Mesenchymal stem cell (in vitro differentiated cells and primary cell): ENCODE data around the gene KCNMB4.

Experiments
- DNase-seq: peaks from one replicate; pipeline ENCODE4 v3.0.0-alpha.2; 2013
- H2AFZ ChIP-seq: one replicate; pipeline ENCODE4 v1.6.1; 2013; ENCODE audit warnings: low read depth, mild to moderate bottlenecking, control low read depth, inconsistent platforms, low read length, moderate library complexity
- H2AK5ac ChIP-seq: 2 replicates; pipeline ENCODE4 v1.6.1; 2013; ENCODE audit warnings: low read length, moderate library complexity, mild to moderate bottlenecking, inconsistent platforms; ENCODE audit not compliant: severe bottlenecking
- H2BK120ac ChIP-seq: one replicate; pipeline ENCODE4 v1.6.1; 2013; ENCODE audit warnings: low read depth, mild to moderate bottlenecking, inconsistent platforms, low read length, moderate library complexity
- H2BK12ac ChIP-seq, 2 experiments: one replicate each; pipeline ENCODE4 v1.6.1; 2013; ENCODE audit warnings: inconsistent platforms in 2 of 2, low read length in 2 of 2, mild to moderate bottlenecking in 2 of 2, moderate library complexity in 2 of 2, control low read depth in 1 of 2
- H2BK15ac ChIP-seq: one replicate; pipeline ENCODE4 v1.6.1; 2013; ENCODE audit warnings: mild to moderate bottlenecking, low read depth, inconsistent platforms; ENCODE audit not compliant: poor library complexity, severe bottlenecking
- H2BK5ac ChIP-seq: 2 replicates; pipeline ENCODE4 v1.6.1; 2013; ENCODE audit warnings: low read depth, mild to moderate bottlenecking, low read length, control low read depth, inconsistent platforms; ENCODE audit not compliant: poor library complexity, severe bottlenecking
- H3K14ac ChIP-seq, 2 experiments: one replicate each; pipeline ENCODE4 v1.6.1; 2013; ENCODE audit warnings: inconsistent platforms in 2 of 2, low read length in 2 of 2, control low read depth in 1 of 2, mild to moderate bottlenecking in 1 of 2, moderate library complexity in 1 of 2
- H3K18ac ChIP-seq, 2 experiments: one replicate each; pipeline ENCODE4 v1.6.1; 2013; ENCODE audit warnings: inconsistent platforms in 2 of 2, low read length in 2 of 2, control low read depth in 1 of 2, low read depth in 1 of 2, mild to moderate bottlenecking in 1 of 2
- H3K23ac ChIP-seq, 2 experiments: one replicate each; pipeline ENCODE4 v1.6.1; 2013; ENCODE audit warnings: inconsistent platforms in 2 of 2, low read length in 2 of 2, mild to moderate bottlenecking in 2 of 2, moderate library complexity in 2 of 2, control low read depth in 1 of 2
- H3K27ac ChIP-seq: 2 replicates; pipeline ENCODE4 v1.5.1; 2013; ENCODE audit warnings: mild to moderate bottlenecking, moderate library complexity, low read length, control low read depth, inconsistent platforms; ENCODE audit not compliant: poor library complexity, severe bottlenecking
- H3K27me3 ChIP-seq, 2 experiments: 2 replicates each; pipeline versions ENCODE4 v1.6.1 to v1.7.0; 2013; ENCODE audit warnings: low read length in 2 of 2, mild to moderate bottlenecking in 2 of 2, moderate library complexity in 2 of 2, control low read depth in 1 of 2, inconsistent platforms in 1 of 2; ENCODE audit not compliant: control insufficient read depth in 1 of 2, insufficient read depth in 1 of 2
- H3K36me3 ChIP-seq, 2 experiments: 2 replicates each; pipeline versions ENCODE4 v1.6.1 to v1.7.0; 2013; ENCODE audit warnings: low read length in 2 of 2, control low read depth in 1 of 2, inconsistent platforms in 1 of 2, low read depth in 1 of 2, mild to moderate bottlenecking in 1 of 2; ENCODE audit not compliant: insufficient read depth in 2 of 2, control insufficient read depth in 1 of 2
- H3K4ac ChIP-seq, 2 experiments: one replicate each; pipeline ENCODE4 v1.6.1; 2013; ENCODE audit warnings: inconsistent platforms in 2 of 2, low read length in 2 of 2, mild to moderate bottlenecking in 2 of 2, moderate library complexity in 2 of 2, control low read depth in 1 of 2, low read depth in 1 of 2
- H3K4me1 ChIP-seq: 2 replicates; pipeline ENCODE4 v1.6.1; 2013; ENCODE audit warnings: low read depth, low read length, control low read depth; ENCODE audit not compliant: control insufficient read depth, insufficient read depth
- H3K4me2 ChIP-seq: 2 replicates; pipeline ENCODE4 v1.6.1; 2013; ENCODE audit warnings: low read length, mild to moderate bottlenecking, inconsistent platforms; ENCODE audit not compliant: poor library complexity, severe bottlenecking
- H3K4me3 ChIP-seq, 2 experiments: 2 replicates each; pipeline versions ENCODE4 v1.5.1 to v1.7.0; 2013; ENCODE audit warnings: low read length in 2 of 2, mild to moderate bottlenecking in 2 of 2, control low read depth in 1 of 2, low read depth in 1 of 2; ENCODE audit not compliant: insufficient read depth in 1 of 2
- H3K79me1 ChIP-seq: replicated peaks from 2 replicates; pipeline ENCODE4 v1.6.1; 2013; ENCODE audit warnings: mild to moderate bottlenecking, control low read depth, low read length, inconsistent platforms; ENCODE audit not compliant: poor library complexity, severe bottlenecking
- H3K9ac ChIP-seq: 2 replicates; pipeline ENCODE4 v1.7.0; 2013; ENCODE audit warnings: mild to moderate bottlenecking, low read length, moderate library complexity
- H3K9me3 ChIP-seq: 2 replicates; pipeline ENCODE4 v1.7.0; 2013; ENCODE audit warnings: mild to moderate bottlenecking, low read length; ENCODE audit not compliant: control insufficient read depth
- H4K8ac ChIP-seq: one replicate; pipeline ENCODE4 v1.6.1; 2013; ENCODE audit warnings: inconsistent platforms, mild to moderate bottlenecking, low read length, moderate library complexity
- H4K91ac ChIP-seq: one replicate; pipeline ENCODE4 v1.6.1; 2013; ENCODE audit warnings: mild to moderate bottlenecking, low read length, inconsistent platforms
- WGBS: methylation state at CpG from one replicate; pipeline ENCODE4 v1.1.7; 2013; ENCODE audit warnings: mixed read lengths; 5-methylcytosine and 5-hydroxymethylcytosine counted together

Gene KCNMB4

DNA sequence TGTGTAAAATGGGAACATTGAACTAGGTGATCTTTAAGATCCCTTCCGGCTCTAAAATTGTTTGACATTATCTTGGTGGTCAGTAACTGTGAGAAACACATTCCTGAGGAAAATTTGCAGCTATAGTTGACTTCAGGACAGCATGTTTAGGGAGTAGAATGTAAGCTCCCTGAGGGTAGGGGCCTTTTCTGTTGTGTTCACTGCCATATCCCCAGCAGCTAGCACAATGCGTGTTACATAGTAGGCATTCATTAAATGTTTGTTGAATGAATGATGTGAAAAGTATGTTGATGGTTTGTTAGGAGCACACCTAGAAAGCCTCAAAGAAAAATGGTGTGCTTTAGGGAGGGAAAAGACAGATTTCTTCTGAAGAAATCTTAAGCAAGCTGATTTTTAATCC, 38.5 kb upstream of the KCNMB4 start:
- Histone ChIP-seq H2AFZ (no peak overlapping the region), H3K18ac (no peak overlapping the region), H3K36me3 (peaks cover 0 to 50% of the 10 kb centered on the region in 2 experiments), H4K91ac (no peak overlapping the region), H3K9ac (no peak overlapping the region), H4K8ac (no peak overlapping the region), H3K4me2 (no peak overlapping the region), H3K14ac (no peak overlapping the region), H3K4me1 (no peaks in the 10 kb centered on the region), H3K9me3 (no peaks in the 10 kb centered on the region), H3K4ac (no peak overlapping the region), H2BK120ac (no peak overlapping the region), H2BK15ac (no peak overlapping the region), H2AK5ac (no peak overlapping the region), H3K79me1 (peaks cover 18% of the 10 kb centered on the region), H3K27ac (no peak overlapping the region), H3K23ac (no peak overlapping the region), H3K4me3 (no peak overlapping the region), H2BK5ac (no peak overlapping the region), H3K27me3 (no peaks in the 10 kb centered on the region), H2BK12ac (no peak overlapping the region)
- WGBS = 98% methylated on average over 2 of the region's 2 CpGs
- DNase-seq = no peak

- H2BK120ac ChIP-seq = no peak overlapping the region
- no peak overlapping the region for H4K8ac ChIP-seq
- H3K4me3 ChIP-seq = no peak overlapping the region
- H3K23ac ChIP-seq = no peak overlapping the region
- H3K9ac ChIP-seq = no peak overlapping the region
- no peak overlapping the region for H2AFZ ChIP-seq
- H3K4me1 ChIP-seq = no peaks in the 10 kb centered on the region
- peaks cover 12% of the 10 kb centered on the region for H3K79me1 ChIP-seq
- H3K36me3 ChIP-seq = peaks cover 0 to 34% of the 10 kb centered on the region in 2 experiments
- WGBS = no CpG with 5 or more reads among the region's 3 CpGs
- no peak overlapping the region for H2BK15ac ChIP-seq
- no peak overlapping the region for H2BK5ac ChIP-seq
- no peak overlapping the region for H2BK12ac ChIP-seq
- H3K27ac ChIP-seq = no peak overlapping the region
- no peak overlapping the region for H3K4me2 ChIP-seq
- H3K9me3 ChIP-seq = no peaks in the 10 kb centered on the region
- H4K91ac ChIP-seq = no peak overlapping the region
- no peak overlapping the region for H3K4ac ChIP-seq
- DNase-seq = no peak
- H3K18ac ChIP-seq = no peak overlapping the region
- H3K27me3 ChIP-seq = no peaks in the 10 kb centered on the region
- no peak overlapping the region for H3K14ac ChIP-seq
- H2AK5ac ChIP-seq = no peak overlapping the region
These were observed 36.4 kb upstream of the KCNMB4 start for GRCh38 chr12:70329728-70330127.

DNA sequence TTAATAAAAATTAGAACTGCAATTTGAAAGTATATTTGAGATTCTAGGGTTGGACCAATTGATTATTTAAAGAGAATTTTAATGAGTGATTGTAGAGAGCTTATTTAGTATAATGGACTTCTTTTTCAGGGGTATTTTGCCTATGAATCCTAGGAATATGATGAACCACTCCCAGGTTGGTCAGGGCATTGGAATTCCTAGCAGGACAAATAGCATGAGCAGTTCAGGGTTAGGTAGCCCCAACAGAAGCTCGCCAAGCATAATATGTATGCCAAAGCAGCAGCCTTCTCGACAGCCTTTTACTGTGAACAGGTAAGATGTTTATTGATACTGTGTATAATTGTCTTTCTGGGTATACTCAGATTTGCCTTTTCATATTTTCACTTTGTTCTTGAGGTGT, 35.9 kb upstream of the KCNMB4 start:
- H4K91ac ChIP-seq = no peak overlapping the region
- H3K27ac ChIP-seq = no peak overlapping the region
- no peak overlapping the region for H2BK120ac ChIP-seq
- no peak overlapping the region for H2AK5ac ChIP-seq
- H3K27me3 ChIP-seq = no peaks in the 10 kb centered on the region
- H3K4me2 ChIP-seq = no peak overlapping the region
- H2BK5ac ChIP-seq = no peak overlapping the region
- H2BK15ac ChIP-seq = no peak overlapping the region
- no peak overlapping the region for H2AFZ ChIP-seq
- no peaks in the 10 kb centered on the region for H3K4me1 ChIP-seq
- peaks cover 12% of the 10 kb centered on the region for H3K79me1 ChIP-seq
- H3K36me3 ChIP-seq = peaks cover 0 to 34% of the 10 kb centered on the region in 2 experiments
- H3K9me3 ChIP-seq = no peaks in the 10 kb centered on the region
- no peak for DNase-seq
- no peak overlapping the region for H3K18ac ChIP-seq
- no peak overlapping the region for H3K9ac ChIP-seq
- no peak overlapping the region for H2BK12ac ChIP-seq
- WGBS = 84% methylated on average over 2 of the region's 2 CpGs
- no peak overlapping the region for H4K8ac ChIP-seq
- H3K4me3 ChIP-seq = no peak overlapping the region
- H3K23ac ChIP-seq = no peak overlapping the region
- no peak overlapping the region for H3K4ac ChIP-seq
- H3K14ac ChIP-seq = no peak overlapping the region

GRCh38 chr12:70332236-70332635, 33.9 kb upstream of the KCNMB4 start:
- no peak overlapping the region for H2BK5ac ChIP-seq
- no peak overlapping the region for H2BK120ac ChIP-seq
- no peak overlapping the region for H2BK15ac ChIP-seq
- H2AK5ac ChIP-seq = no peak overlapping the region
- no peak for DNase-seq
- H3K27ac ChIP-seq = no peak overlapping the region
- H3K4me3 ChIP-seq = no peak overlapping the region
- H3K27me3 ChIP-seq = no peaks in the 10 kb centered on the region
- H2AFZ ChIP-seq = no peak overlapping the region
- no peak overlapping the region for H4K8ac ChIP-seq
- H2BK12ac ChIP-seq = no peak overlapping the region
- H3K9ac ChIP-seq = no peak overlapping the region
- H3K79me1 ChIP-seq = peaks cover 13% of the 10 kb centered on the region
- no peak overlapping the region for H3K14ac ChIP-seq
- peaks cover 0 to 52% of the 10 kb centered on the region in 2 experiments for H3K36me3 ChIP-seq
- no peak overlapping the region for H3K23ac ChIP-seq
- no peak overlapping the region for H3K4ac ChIP-seq
- no peaks in the 10 kb centered on the region for H3K4me1 ChIP-seq
- no peak overlapping the region for H4K91ac ChIP-seq
- no peak overlapping the region for H3K18ac ChIP-seq
- no peak overlapping the region for H3K4me2 ChIP-seq
- H3K9me3 ChIP-seq = no peaks in the 10 kb centered on the region
